ENCODE measurements around the gene ZNF490. TPM values are rescaled to one million over a fixed set of nuclear protein-coding genes. Genes with fewer than 3 reads are reported as not detected.

Gene ZNF490
- total RNA-seq, 2 experiments from 2014 or later: 6.9 to 7.0 TPM

GRCh38 chr19:12564016-12564664 is 46.5 kb downstream of the ZNF490 start:
- no peaks in the 10 kb centered on the region for H3K27me3 Mint-ChIP-seq

GRCh38 chr19:12555456-12555930 is 55.1 kb downstream of the ZNF490 start:
- DNase-seq: no peak
- ChIA-PET CTCF (no interaction called here), POLR2A (interaction anchor here (0.6 kb wide), 1 partner anchor 62 kb away, joined by 3 read pairs; no protein-coding TSS in a partner anchor)
- H3K27me3 Mint-ChIP-seq: no peaks in the 10 kb centered on the region
- H3K36me3 Mint-ChIP-seq: no peaks in the 10 kb centered on the region
- H3K27ac Mint-ChIP-seq: no peak overlapping the region
- no peak overlapping the region for H3K4me3 Mint-ChIP-seq
- H3K9me3 Mint-ChIP-seq: no peaks in the 10 kb centered on the region
- intact Hi-C loops (cut with micrococcal nuclease): no loop called here
- peaks cover 13% of the 10 kb centered on the region for H3K4me1 Mint-ChIP-seq (ENCODE audit: low read depth)

More at GRCh38 chr19:12564016-12564664, 46.5 kb downstream of the ZNF490 start:
- H3K4me1 Mint-ChIP-seq (ENCODE audit: low read depth): peaks cover 5% of the 10 kb centered on the region
- CTCF ChIA-PET: interaction anchor here (0.6 to 3.0 kb wide), 11 partner anchors 13 to 1508 kb away, joined by 3 to 25 read pairs (median 3); partner anchors contain the start of genes MAN2B1, WDR83, ZNF564 and ZNF709
- H3K9me3 Mint-ChIP-seq: no peaks in the 10 kb centered on the region
- intact Hi-C loops (cut with micrococcal nuclease): loop anchor here (1.0 kb wide), 2 partner anchors 76 to 108 kb away; no protein-coding TSS in a partner anchor
- H3K36me3 Mint-ChIP-seq: no peaks in the 10 kb centered on the region
- no peak overlapping the region for H3K4me3 Mint-ChIP-seq
- DNase-seq: peak; percentile 95
- peak overlapping the region; percentile 19 for H3K27ac Mint-ChIP-seq
- POLR2A ChIA-PET: interaction anchor here (0.7 kb wide), 2 partner anchors 109 to 226 kb away, joined by 3 to 5 read pairs; no protein-coding TSS in a partner anchor

GRCh38 chr19:12551060-12551832 is 59.4 kb downstream of the ZNF490 start, which contains the start of gene ZNF564:
ZNF564 (minus strand) TSS chr19:12551482; CDS start chr19:12551332, 150 bp downstream.
- peaks cover 35% of the 10 kb centered on the region for H3K4me1 Mint-ChIP-seq (ENCODE audit: low read depth)
- POLR2A ChIA-PET: interaction anchor here (0.6 to 1.1 kb wide), 3 partner anchors 171 to 388 kb away, joined by 3 read pairs; partner anchors contain the start of gene ZNF44
- H3K4me3 Mint-ChIP-seq: peak within 1 kb of the TSS; percentile 94
- peak within 1 kb of the TSS; percentile 90 for H3K27ac Mint-ChIP-seq
- no peaks in the 10 kb centered on the region for H3K9me3 Mint-ChIP-seq
- no peaks in the 10 kb centered on the region for H3K27me3 Mint-ChIP-seq
- CTCF ChIA-PET: interaction anchor here (1.2 to 4.1 kb wide), 3 partner anchors 13 to 89 kb away, joined by 3 to 20 read pairs (median 4); no protein-coding TSS in a partner anchor
- peak; percentile 95 for DNase-seq
- intact Hi-C loops (cut with micrococcal nuclease): loop anchor here (1.0 to 5.0 kb wide), 5 partner anchors 56 to 259 kb away; partner anchors contain the start of genes DHPS, ZNF44, ZNF443 and ZNF490
- peaks cover 4% of the 10 kb centered on the region for H3K36me3 Mint-ChIP-seq

- Mint-ChIP-seq H3K9me3 (peaks cover 8% of the 10 kb centered on the region), H3K4me3 (no peak overlapping the region), H3K27me3 (no peaks in the 10 kb centered on the region), H3K36me3 (peaks cover 19% of the 10 kb centered on the region), H3K27ac (peak overlapping the region; percentile 39), H3K4me1 (ENCODE audit: low read depth) (peaks cover 52% of the 10 kb centered on the region)
- no peak for DNase-seq
- ChIA-PET POLR2A (no interaction called here), CTCF (no interaction called here)
- intact Hi-C loops (cut with micrococcal nuclease): loop anchor here (5.0 kb wide), 2 partner anchors 345 to 480 kb away; no protein-coding TSS in a partner anchor
Measured at GRCh38 chr19:12546903-12547302, 63.7 kb downstream of the ZNF490 start.

- DNase-seq: no peak
- H3K27me3 Mint-ChIP-seq: no peaks in the 10 kb centered on the region
- CTCF ChIA-PET: interaction anchor here (1.1 kb wide), 1 partner anchor 51 kb away, joined by 4 read pairs; no protein-coding TSS in a partner anchor
- intact Hi-C loops (cut with micrococcal nuclease): loop anchor here (5.0 kb wide), 2 partner anchors 344 to 479 kb away; no protein-coding TSS in a partner anchor
- H3K27ac Mint-ChIP-seq: no peak overlapping the region
- POLR2A ChIA-PET: interaction anchor here (1.4 kb wide), 1 partner anchor 51 kb away, joined by 4 read pairs; no protein-coding TSS in a partner anchor
- peaks cover 19% of the 10 kb centered on the region for H3K36me3 Mint-ChIP-seq
- peaks cover 8% of the 10 kb centered on the region for H3K9me3 Mint-ChIP-seq
- H3K4me3 Mint-ChIP-seq: no peak overlapping the region
- peaks cover 49% of the 10 kb centered on the region for H3K4me1 Mint-ChIP-seq (ENCODE audit: low read depth)
Measured at GRCh38 chr19:12546068-12546467, 64.5 kb downstream of the ZNF490 start.

GRCh38 chr19:12545267-12545666 is 65.3 kb downstream of the ZNF490 start:
- H3K27ac Mint-ChIP-seq: peak overlapping the region; percentile 1
- no peak overlapping the region for H3K4me3 Mint-ChIP-seq
- ChIA-PET CTCF (interaction anchor here (1.1 kb wide), 1 partner anchor 50 kb away, joined by 4 read pairs; no protein-coding TSS in a partner anchor), POLR2A (interaction anchor here (0.5 to 1.4 kb wide), 2 partner anchors 50 to 254 kb away, joined by 3 to 4 read pairs; no protein-coding TSS in a partner anchor)
- H3K9me3 Mint-ChIP-seq: peaks cover 8% of the 10 kb centered on the region
- H3K4me1 Mint-ChIP-seq (ENCODE audit: low read depth): peaks cover 49% of the 10 kb centered on the region
- intact Hi-C loops (cut with micrococcal nuclease): loop anchor here (5.0 kb wide), 2 partner anchors 343 to 478 kb away; no protein-coding TSS in a partner anchor
- DNase-seq: no peak
- no peaks in the 10 kb centered on the region for H3K27me3 Mint-ChIP-seq
- peaks cover 21% of the 10 kb centered on the region for H3K36me3 Mint-ChIP-seq

GRCh38 chr19:12544401-12544876 is 66.2 kb downstream of the ZNF490 start:
- intact Hi-C loops (cut with micrococcal nuclease): no loop called here
- POLR2A ChIA-PET: no interaction called here
- CTCF ChIA-PET: no interaction called here

GRCh38 chr19:12543855-12544254 is 66.8 kb downstream of the ZNF490 start:
- Mint-ChIP-seq H3K27ac (peak overlapping the region; percentile 73), H3K9me3 (peaks cover 10% of the 10 kb centered on the region), H3K36me3 (peaks cover 24% of the 10 kb centered on the region), H3K4me1 (ENCODE audit: low read depth) (peaks cover 41% of the 10 kb centered on the region), H3K4me3 (no peak overlapping the region), H3K27me3 (no peaks in the 10 kb centered on the region)
- intact Hi-C loops (cut with micrococcal nuclease): no loop called here
- POLR2A ChIA-PET: no interaction called here
- CTCF ChIA-PET: no interaction called here
- DNase-seq: no peak

More at GRCh38 chr19:12544401-12544876, 66.2 kb downstream of the ZNF490 start:
- peaks cover 24% of the 10 kb centered on the region for H3K36me3 Mint-ChIP-seq
- DNase-seq: no peak
- peaks cover 47% of the 10 kb centered on the region for H3K4me1 Mint-ChIP-seq (ENCODE audit: low read depth)
- H3K4me3 Mint-ChIP-seq: no peak overlapping the region
- H3K27me3 Mint-ChIP-seq: no peaks in the 10 kb centered on the region
- peak overlapping the region; percentile 73 for H3K27ac Mint-ChIP-seq
- peaks cover 10% of the 10 kb centered on the region for H3K9me3 Mint-ChIP-seq

Other genes starting within 250 kb of the ZNF490 start
- 1 to 10 TPM; 2.3 TPM for gene ZNF442, start 245.1 kb downstream of the ZNF490 start, total RNA-seq
- gene ZNF799, start 209.5 kb downstream of the ZNF490 start, total RNA-seq: 1 to 10 TPM; 4.2 to 4.7 TPM
- gene ZNF443, start 169.8 kb downstream of the ZNF490 start, total RNA-seq: 1 to 10 TPM; 5.1 to 5.3 TPM
- 1 to 10 TPM; 1.5 to 2.4 TPM for gene ZNF709, start 126.0 kb downstream of the ZNF490 start, total RNA-seq
- gene ZNF564, start 59.3 kb downstream of the ZNF490 start, total RNA-seq: 1 to 10 TPM; 6.5 to 7.0 TPM
- gene ZNF791, start 107 bp upstream of the ZNF490 start, total RNA-seq: 10 to 100 TPM; 18.2 to 19.1 TPM
- gene MAN2B1, start 55.9 kb upstream of the ZNF490 start, total RNA-seq: 100 to 1,000 TPM; 123 to 127 TPM
- gene WDR83, start 56.0 kb upstream of the ZNF490 start, total RNA-seq: 10 to 100 TPM; 17.1 to 17.8 TPM
- 100 to 1,000 TPM; 126 to 127 TPM for gene DHPS, start 71.1 kb upstream of the ZNF490 start, total RNA-seq
- gene GNG14, start 77.2 kb upstream of the ZNF490 start, total RNA-seq: not detected
- gene FBXW9, start 85.8 kb upstream of the ZNF490 start, total RNA-seq: 1 to 10 TPM; 6.6 to 7.0 TPM
- 10 to 100 TPM; 65.2 to 76.4 TPM for gene TNPO2, start 113.1 kb upstream of the ZNF490 start, total RNA-seq
- gene TRIR, start 123.9 kb upstream of the ZNF490 start, total RNA-seq: 100 to 1,000 TPM; 167 to 182 TPM
- 10 to 100 TPM; 54.2 TPM for gene GET3, start 126.7 kb upstream of the ZNF490 start, total RNA-seq
- not detected for gene BEST2, start 141.0 kb upstream of the ZNF490 start, total RNA-seq
- gene HOOK2, start 164.7 kb upstream of the ZNF490 start, total RNA-seq: 10 to 100 TPM; 20.2 to 22.2 TPM
- 100 to 1,000 TPM; 409 to 411 TPM for gene JUNB, start 180.7 kb upstream of the ZNF490 start, total RNA-seq
- 100 to 1,000 TPM; 253 to 258 TPM for gene PRDX2, start 191.0 kb upstream of the ZNF490 start, total RNA-seq
- 10 to 100 TPM; 42.4 to 44.6 TPM for gene THSD8, start 191.3 kb upstream of the ZNF490 start, total RNA-seq
- 10 to 100 TPM; 61.9 to 66.8 TPM for gene RNASEH2A, start 195.8 kb upstream of the ZNF490 start, total RNA-seq
- gene RTBDN, start 223.8 kb upstream of the ZNF490 start, total RNA-seq: not detected
- 1 to 10 TPM; 1.7 to 2.3 TPM for gene MAST1, start 227.7 kb upstream of the ZNF490 start, total RNA-seq

Data from activated CD4-positive, alpha-beta memory T cell treated with anti-CD3 and anti-CD28 coated beads for 36 hours (primary cell).